ENCODE results near the gene WDR89.

DNA sequence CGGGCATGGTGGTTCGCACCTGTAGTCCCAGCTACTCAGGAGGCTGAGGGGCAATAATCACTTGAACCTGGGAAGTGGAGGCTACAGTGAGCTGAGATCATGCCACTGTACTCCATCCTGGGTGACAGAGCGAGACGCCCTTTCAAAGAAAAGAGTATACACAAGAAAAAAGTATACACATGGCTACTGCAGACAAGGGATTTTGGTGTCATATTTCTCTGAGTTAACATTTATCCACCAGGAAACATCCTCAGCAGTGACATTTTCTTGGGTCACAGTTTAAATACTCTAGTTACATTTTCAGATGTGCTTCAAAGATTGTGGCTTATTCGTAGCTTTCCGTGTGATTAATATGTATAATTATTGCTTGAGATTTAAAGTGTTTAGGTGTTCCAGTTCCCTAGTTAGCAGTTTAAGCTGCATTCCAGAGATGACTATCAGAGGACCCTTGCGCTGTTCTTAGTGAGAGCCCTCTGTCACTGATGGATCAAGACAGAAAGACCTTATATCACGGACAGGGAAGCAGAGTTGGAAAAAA lies 93.8 kb downstream of the WDR89 start:
- TF ChIP-seq POLR2AphosphoS5 (IDR thresholded peaks at IDR 0.05) = no peak
- no peak for TF ChIP-seq POLR2A (IDR thresholded peaks at IDR 0.05)
- no peak for TF ChIP-seq CTCF (IDR thresholded peaks at IDR 0.05 in 8 of 11, conservative IDR thresholded peaks at IDR 0.05 in 3 of 11)

All from spleen (tissue), 7 donors.